Nephron progenitor cell (in vitro differentiated cells): ENCODE results near the gene TMEM150C.
A peak's percentile ranks its signal among the peaks of the same experiment; 100 is the strongest.

Experiments
- DNase-seq: peaks from one replicate; pipeline ENCODE4 v3.0.0; 2021
- H3K27ac Mint-ChIP-seq: 2 replicates; pipeline ENCODE4 v1.8.0; 2021; ENCODE audit warnings: mild to moderate bottlenecking, moderate library complexity, mixed read lengths
- H3K27me3 Mint-ChIP-seq: 2 replicates; pipeline ENCODE4 v1.8.0; 2021; ENCODE audit warnings: mild to moderate bottlenecking, low read depth, mixed read lengths; ENCODE audit not compliant: poor library complexity
- H3K36me3 Mint-ChIP-seq: 2 replicates; pipeline ENCODE4 v1.8.0; 2021; ENCODE audit warnings: low read depth, mixed read lengths
- H3K4me1 Mint-ChIP-seq: 2 replicates; pipeline ENCODE4 v1.8.0; 2021; ENCODE audit warnings: mixed read lengths
- H3K4me3 Mint-ChIP-seq: 2 replicates; pipeline ENCODE4 v1.8.0; 2021; ENCODE audit warnings: mild to moderate bottlenecking, moderate library complexity, mixed read lengths
- H3K9me3 Mint-ChIP-seq: 2 replicates; pipeline ENCODE4 v1.8.0; 2021; ENCODE audit warnings: mild to moderate bottlenecking, moderate library complexity, mixed read lengths
- CTCF ChIP-seq: fragments of 200-600 bp; sonication (generic); IDR thresholded peaks from 2 replicates; pipeline ENCODE4 v1.5.0; 2021; ENCODE audit warnings: antibody characterized with exemption

TMEM150C gene

GRCh38 chr4:82467471-82467870, 94.3 kb downstream of the TMEM150C start:
- no peak for TF ChIP-seq CTCF
- Mint-ChIP-seq H3K4me3 (no peak overlapping the region), H3K27me3 (peaks cover 3% of the 10 kb centered on the region), H3K9me3 (peaks cover 8% of the 10 kb centered on the region), H3K4me1 (peaks cover 10% of the 10 kb centered on the region), H3K27ac (no peak overlapping the region), H3K36me3 (peaks cover 38% of the 10 kb centered on the region)
- DNase-seq = no peak

GRCh38 chr4:82463221-82463620, 98.6 kb downstream of the TMEM150C start:
- Mint-ChIP-seq H3K4me1 (no peaks in the 10 kb centered on the region), H3K27ac (no peak overlapping the region), H3K9me3 (peaks cover 5% of the 10 kb centered on the region), H3K27me3 (peaks cover 7% of the 10 kb centered on the region), H3K4me3 (no peak overlapping the region), H3K36me3 (peaks cover 28% of the 10 kb centered on the region)
- TF ChIP-seq CTCF = no peak
- DNase-seq = no peak

GRCh38 chr4:82462415-82462831, 99.4 kb downstream of the TMEM150C start:
- peak; percentile 78 for TF ChIP-seq CTCF
- no peak overlapping the region for H3K27ac Mint-ChIP-seq
- peak; percentile 94 for DNase-seq
- H3K4me1 Mint-ChIP-seq = no peaks in the 10 kb centered on the region
- H3K9me3 Mint-ChIP-seq = no peaks in the 10 kb centered on the region
- H3K27me3 Mint-ChIP-seq = peaks cover 4% of the 10 kb centered on the region
- H3K36me3 Mint-ChIP-seq = peaks cover 24% of the 10 kb centered on the region
- H3K4me3 Mint-ChIP-seq = no peak overlapping the region

- no peak for DNase-seq
- H3K4me1 Mint-ChIP-seq = no peaks in the 10 kb centered on the region
- peaks cover 4% of the 10 kb centered on the region for H3K27me3 Mint-ChIP-seq
- H3K9me3 Mint-ChIP-seq = no peaks in the 10 kb centered on the region
- TF ChIP-seq CTCF = no peak
- no peak overlapping the region for H3K4me3 Mint-ChIP-seq
- H3K36me3 Mint-ChIP-seq = peaks cover 25% of the 10 kb centered on the region
- no peak overlapping the region for H3K27ac Mint-ChIP-seq
These were observed 100.1 kb downstream of the TMEM150C start for GRCh38 chr4:82461710-82462109.

DNA sequence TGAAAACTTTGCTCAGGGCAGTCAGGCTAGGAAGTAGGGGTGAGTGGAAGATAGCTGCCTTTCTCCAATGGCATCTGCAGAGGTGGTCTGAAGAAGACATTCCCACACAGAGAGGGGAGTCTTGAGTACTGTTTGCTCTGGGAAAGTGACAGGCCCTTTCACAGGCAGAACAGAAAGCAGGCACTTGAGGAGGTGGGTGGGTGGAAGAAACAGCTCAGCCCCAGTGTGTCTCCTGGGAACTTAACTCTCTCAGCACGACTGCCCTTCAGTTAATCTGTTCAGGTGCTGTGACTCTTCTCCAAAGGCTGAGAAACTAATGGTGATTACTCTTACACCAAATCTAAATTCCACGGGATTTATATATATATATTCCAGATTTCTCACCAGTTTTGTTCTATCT, 103.1 kb downstream of the TMEM150C start:
- Mint-ChIP-seq H3K27me3 (peaks cover 4% of the 10 kb centered on the region), H3K36me3 (peaks cover 36% of the 10 kb centered on the region), H3K27ac (peak overlapping the region; percentile 67), H3K9me3 (no peaks in the 10 kb centered on the region), H3K4me3 (no peak overlapping the region), H3K4me1 (peaks cover 9% of the 10 kb centered on the region)
- TF ChIP-seq CTCF = no peak
- DNase-seq = no peak

DNA sequence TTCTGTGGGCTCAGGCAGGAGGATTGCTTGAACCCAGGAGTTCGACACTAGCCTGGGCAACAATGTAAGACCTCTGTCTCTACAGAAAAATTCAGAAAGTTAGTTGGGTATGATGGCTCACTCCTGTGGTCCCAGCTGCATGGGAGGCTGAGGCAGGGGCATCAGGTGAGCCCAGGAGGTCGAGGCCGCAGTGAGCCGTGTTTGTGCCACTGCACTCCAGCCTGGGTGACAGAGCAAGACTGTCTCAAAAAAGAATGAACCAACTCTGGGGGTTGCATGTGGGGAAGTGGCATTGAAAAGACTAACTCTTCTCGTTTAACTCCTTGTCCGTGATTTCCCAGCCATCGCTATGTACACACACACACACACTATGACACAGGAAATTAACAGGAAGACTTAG, 104.5 kb downstream of the TMEM150C start:
- H3K27ac Mint-ChIP-seq = no peak overlapping the region
- H3K4me3 Mint-ChIP-seq = no peak overlapping the region
- H3K4me1 Mint-ChIP-seq = peaks cover 9% of the 10 kb centered on the region
- peaks cover 4% of the 10 kb centered on the region for H3K27me3 Mint-ChIP-seq
- H3K36me3 Mint-ChIP-seq = peaks cover 40% of the 10 kb centered on the region
- no peaks in the 10 kb centered on the region for H3K9me3 Mint-ChIP-seq
- DNase-seq = no peak
- TF ChIP-seq CTCF = no peak
